C4-2B (cell line): ENCODE measurements around the gene C10orf90.

Experiments used
- CTCF ChIP-seq: fragments of 450-650 bp; conservative IDR thresholded peaks from 2 replicates; pipeline ENCODE4 v1.5.1; 2017; ENCODE audit warnings: mild to moderate bottlenecking
- ZFX ChIP-seq: fragments of 450-650 bp; IDR thresholded peaks from 2 replicates; pipeline ENCODE4 v1.6.1; 2017

- TF ChIP-seq CTCF (no peak), ZFX (no peak)
Measured at GRCh38 chr10:126509182-126509581, 161.3 kb downstream of the C10orf90 start.
